GM21737 (cell line): ENCODE measurements around the gene CBLB.

Source experiments
- ATAC-seq: cut with Tn5 transposase; IDR thresholded peaks from one replicate; pipeline ENCODE4 v1.9.1; 2021; ENCODE audit warnings: mild to moderate bottlenecking, moderate library complexity; ENCODE audit not compliant: unreplicated experiment

Gene CBLB

GRCh38 chr3:105791919-105792786 is 76.7 kb downstream of the CBLB start:
- ATAC-seq = no peak

GRCh38 chr3:105791131-105791530 is 77.7 kb downstream of the CBLB start:
- no peak for ATAC-seq

GRCh38 chr3:105790534-105790933 is 78.3 kb downstream of the CBLB start:
- no peak for ATAC-seq

- no peak for ATAC-seq
Measured at GRCh38 chr3:105788593-105788992, 80.2 kb downstream of the CBLB start.

GRCh38 chr3:105787453-105787852 is 81.4 kb downstream of the CBLB start:
- no peak for ATAC-seq

- ATAC-seq = no peak
Measured at GRCh38 chr3:105786990-105787389, 81.8 kb downstream of the CBLB start.

GRCh38 chr3:105786241-105786640 is 82.6 kb downstream of the CBLB start:
- no peak for ATAC-seq

GRCh38 chr3:105785803-105786202 is 83.0 kb downstream of the CBLB start:
- ATAC-seq = no peak

- no peak for ATAC-seq
Measured at GRCh38 chr3:105783631-105784030, 85.2 kb downstream of the CBLB start.

GRCh38 chr3:105781871-105782270 is 86.9 kb downstream of the CBLB start:
- ATAC-seq = no peak

- ATAC-seq = no peak
Measured at GRCh38 chr3:105780107-105780506, 88.7 kb downstream of the CBLB start.

GRCh38 chr3:105775368-105775767 is 93.4 kb downstream of the CBLB start:
- no peak for ATAC-seq

- no peak for ATAC-seq
Measured at GRCh38 chr3:105774444-105775180, 94.2 kb downstream of the CBLB start.

GRCh38 chr3:105773291-105773690 is 95.5 kb downstream of the CBLB start:
- ATAC-seq = no peak

GRCh38 chr3:105772635-105773034 is 96.2 kb downstream of the CBLB start:
- ATAC-seq = no peak

GRCh38 chr3:105771392-105771791 is 97.4 kb downstream of the CBLB start:
- ATAC-seq = no peak

GRCh38 chr3:105770410-105770809 is 98.4 kb downstream of the CBLB start:
- ATAC-seq = no peak

- no peak for ATAC-seq
Measured at GRCh38 chr3:105767776-105768175, 101.0 kb downstream of the CBLB start.

- ATAC-seq = no peak
Measured at GRCh38 chr3:105767216-105767615, 101.6 kb downstream of the CBLB start.

GRCh38 chr3:105765308-105765639 is 103.5 kb downstream of the CBLB start:
- no peak for ATAC-seq

- ATAC-seq = no peak
Measured at GRCh38 chr3:105764378-105765307, 104.2 kb downstream of the CBLB start.
